ENCODE measurements around the gene DIABLO.
"Not testable (repeated sequence)": the region's sequence is repeated elsewhere in the genome, so short reads cannot be mapped to it uniquely, and the experiment has no call there.

Gene DIABLO

GRCh38 chr12:122195405-122195804 lies 30.4 kb downstream of the DIABLO start:
- no peak for DNase-seq (ENCODE audit: low read depth)

GRCh38 chr12:122194804-122195203 lies 31.0 kb downstream of the DIABLO start:
- no peak overlapping the region for H3K4me3 ChIP-seq (ENCODE audit: low read depth, low read length)
- DNase-seq (ENCODE audit: low read depth): no peak

More at GRCh38 chr12:122195405-122195804, 30.4 kb downstream of the DIABLO start:
- no peak overlapping the region for H3K4me3 ChIP-seq (ENCODE audit: low read depth, low read length)

- H3K4me3 ChIP-seq (ENCODE audit: low read depth, low read length): no peak overlapping the region
- DNase-seq (ENCODE audit: low read depth): no peak
Observed at GRCh38 chr12:122192441-122192840, 33.4 kb downstream of the DIABLO start.

GRCh38 chr12:122190842-122191668 lies 34.8 kb downstream of the DIABLO start:
- DNase-seq (ENCODE audit: low read depth): no peak
- H3K4me3 ChIP-seq (ENCODE audit: low read depth, low read length): no peak overlapping the region

DNA sequence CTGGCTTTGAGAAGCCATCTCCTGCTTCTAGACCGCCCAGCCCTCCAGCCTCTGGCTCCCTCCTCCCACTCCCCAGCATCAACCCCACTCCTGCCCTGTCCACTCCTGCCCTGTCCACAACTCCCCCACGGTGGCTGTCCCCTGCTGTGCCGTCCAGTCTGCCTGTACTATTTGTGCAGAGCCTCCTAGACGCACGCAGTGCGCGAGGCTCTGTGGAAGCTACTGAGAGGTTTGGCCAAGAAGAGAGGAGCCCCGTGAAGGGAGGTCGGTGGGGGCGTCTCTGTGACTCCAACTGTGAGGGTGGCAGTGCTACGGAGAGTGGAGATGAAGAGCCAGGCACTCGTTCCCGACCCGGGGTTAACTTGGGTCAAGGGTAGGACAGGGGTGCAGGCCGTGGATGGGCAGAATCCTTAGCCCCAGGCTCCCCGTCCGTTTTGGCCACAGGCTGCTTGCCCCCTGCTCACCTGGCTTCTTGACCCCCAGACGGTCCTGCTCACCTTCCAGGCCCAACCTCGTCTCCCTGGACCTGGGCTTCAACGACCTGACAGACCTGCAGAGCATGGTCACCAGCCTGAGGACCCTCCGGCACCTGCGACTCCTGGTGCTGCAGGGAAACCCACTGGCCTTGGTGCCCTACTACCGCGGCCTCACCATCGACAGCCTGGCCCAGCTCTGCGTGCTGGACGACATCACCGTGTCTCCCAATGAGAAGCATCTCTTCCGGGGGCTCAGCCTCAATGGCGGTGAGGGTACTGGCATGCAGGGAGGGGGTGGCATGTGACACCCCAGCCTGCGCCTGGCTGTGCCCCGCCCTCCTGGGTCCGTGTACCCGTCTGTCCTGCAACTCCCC lies 36.0 kb downstream of the DIABLO start:
- no peak for DNase-seq (ENCODE audit: low read depth)
- H3K4me3 ChIP-seq (ENCODE audit: low read depth, low read length): no peak overlapping the region

DNA sequence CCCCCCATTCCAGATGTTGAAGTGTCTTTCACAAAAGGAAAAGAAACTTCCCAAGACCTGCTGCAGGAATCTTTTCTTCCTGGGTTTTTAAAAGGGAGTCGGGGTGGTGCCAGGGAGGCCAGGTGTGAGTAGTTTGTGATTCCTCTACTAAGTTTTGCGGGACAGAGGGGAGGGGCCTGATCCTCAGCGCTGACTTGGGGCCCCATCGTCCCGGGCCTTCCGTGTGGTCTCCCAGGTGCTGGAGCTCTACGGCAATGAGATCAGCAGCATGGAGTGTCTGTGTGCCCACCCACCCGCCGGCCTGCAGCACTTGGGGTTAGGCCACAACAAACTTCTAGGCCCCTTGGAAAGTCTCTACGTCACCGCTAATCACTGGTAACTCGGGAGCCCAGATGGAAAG lies 38.4 kb downstream of the DIABLO start:
- no peak for DNase-seq (ENCODE audit: low read depth)
- no peak overlapping the region for H3K4me3 ChIP-seq (ENCODE audit: low read depth, low read length)

- no peak for DNase-seq (ENCODE audit: low read depth)
- no peak overlapping the region for H3K4me3 ChIP-seq (ENCODE audit: low read depth, low read length)
Observed at GRCh38 chr12:122185494-122186082, 40.3 kb downstream of the DIABLO start.

- DNase-seq (ENCODE audit: low read depth): no peak
- no peak overlapping the region for H3K4me3 ChIP-seq (ENCODE audit: low read depth, low read length)
Observed at GRCh38 chr12:122185079-122185478, 40.8 kb downstream of the DIABLO start.

- DNase-seq (ENCODE audit: low read depth): no peak
- H3K4me3 ChIP-seq (ENCODE audit: low read depth, low read length): no peak overlapping the region
Observed at GRCh38 chr12:122184517-122184916, 41.3 kb downstream of the DIABLO start.

DNA sequence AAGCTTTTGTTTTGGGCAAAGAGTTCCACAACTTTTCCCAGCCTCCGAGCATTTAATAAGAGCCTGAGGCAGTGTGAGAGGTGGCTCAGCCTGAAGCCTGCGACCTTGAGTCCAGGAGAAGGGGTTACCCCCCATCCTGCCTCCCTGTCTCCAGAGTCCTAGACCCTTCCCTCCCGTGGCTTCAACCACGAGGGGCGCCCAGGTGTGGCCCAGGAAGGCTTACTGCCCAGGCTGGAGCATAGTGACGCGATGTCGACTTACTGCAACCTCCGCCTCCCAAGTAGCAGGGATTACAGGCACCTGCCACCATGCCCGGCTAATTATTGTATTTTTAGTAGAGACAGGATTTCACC lies 42.3 kb downstream of the DIABLO start:
- H3K4me3 ChIP-seq (ENCODE audit: low read depth, low read length): peak overlapping the region; percentile 56
- DNase-seq (ENCODE audit: low read depth): no peak

GRCh38 chr12:122182887-122183587 lies 42.8 kb downstream of the DIABLO start, which contains the start of gene LRRC43:
Gene LRRC43 (plus strand): TSS chr12:122183123. CDS start chr12:122183145, 22 bp downstream.
- DNase-seq (ENCODE audit: low read depth): no peak
- H3K4me3 ChIP-seq (ENCODE audit: low read depth, low read length): peak within 1 kb of the TSS; percentile 56

DNA sequence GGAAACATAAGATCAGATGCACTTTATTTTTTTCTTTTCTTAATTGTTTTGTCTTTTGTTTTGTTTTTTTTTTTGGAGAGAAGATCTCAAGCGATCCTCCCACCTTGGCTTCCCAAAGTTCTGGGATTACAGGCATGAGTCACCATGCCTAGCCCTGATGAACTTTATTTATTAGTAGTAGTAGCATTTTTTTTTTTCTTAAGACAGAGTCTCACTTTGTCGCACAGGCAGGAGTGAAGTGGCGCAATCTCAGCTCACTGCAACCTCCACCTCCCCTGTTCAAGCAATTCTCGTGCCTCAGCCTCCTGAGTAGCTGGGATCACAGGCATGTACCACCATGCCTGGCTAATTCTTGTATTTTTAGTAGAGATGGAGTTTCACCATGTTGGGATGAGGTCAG lies 49.4 kb downstream of the DIABLO start:
- DNase-seq (ENCODE audit: low read depth); H3K4me3 ChIP-seq (ENCODE audit: low read depth, low read length): not testable (repeated sequence)

DNA sequence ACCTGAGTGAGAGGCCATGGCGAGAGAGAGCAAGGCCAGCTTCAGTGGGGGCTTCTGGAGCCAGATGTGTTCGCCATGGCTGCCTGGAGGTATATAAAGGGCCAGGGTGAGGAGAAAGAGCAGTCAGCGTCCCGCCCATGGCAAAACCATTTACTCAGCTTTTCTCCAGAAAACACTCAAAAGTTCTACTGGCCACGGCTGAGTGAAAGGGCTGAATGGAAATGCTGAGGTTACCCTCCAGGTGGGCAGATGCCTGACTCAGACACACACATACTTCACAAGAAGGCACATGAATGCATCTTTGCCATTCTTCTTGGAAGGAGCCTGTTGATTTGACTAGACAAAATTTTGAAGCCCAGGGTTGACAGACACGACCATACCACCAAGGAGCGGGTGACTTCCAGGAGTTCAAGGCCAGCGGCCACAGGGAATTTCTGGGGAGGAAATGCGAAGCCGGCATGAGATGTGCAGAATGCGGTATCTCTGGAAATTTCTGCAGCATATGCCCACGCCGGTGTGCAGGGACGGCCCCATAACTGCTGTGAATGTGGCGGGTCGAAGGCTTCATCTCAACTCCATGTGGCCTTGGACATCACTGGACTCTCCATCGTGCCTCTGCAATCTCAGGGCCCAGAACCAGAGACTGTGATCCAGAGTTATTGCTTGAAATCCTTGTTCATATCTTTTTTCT lies 51.6 kb downstream of the DIABLO start, which contains the start of gene IL31:
TSS of gene IL31 (minus strand) at position 67 of the 691 bp plus-strand sequence. CDS start at position 18, 49 bp downstream.
- no peak within 1 kb of the TSS for H3K4me3 ChIP-seq (ENCODE audit: low read depth, low read length)
- no peak for DNase-seq (ENCODE audit: low read depth)

GRCh38 chr12:122172262-122172939 lies 53.5 kb downstream of the DIABLO start:
- no peak for DNase-seq (ENCODE audit: low read depth)
- no peak overlapping the region for H3K4me3 ChIP-seq (ENCODE audit: low read depth, low read length)

DNA sequence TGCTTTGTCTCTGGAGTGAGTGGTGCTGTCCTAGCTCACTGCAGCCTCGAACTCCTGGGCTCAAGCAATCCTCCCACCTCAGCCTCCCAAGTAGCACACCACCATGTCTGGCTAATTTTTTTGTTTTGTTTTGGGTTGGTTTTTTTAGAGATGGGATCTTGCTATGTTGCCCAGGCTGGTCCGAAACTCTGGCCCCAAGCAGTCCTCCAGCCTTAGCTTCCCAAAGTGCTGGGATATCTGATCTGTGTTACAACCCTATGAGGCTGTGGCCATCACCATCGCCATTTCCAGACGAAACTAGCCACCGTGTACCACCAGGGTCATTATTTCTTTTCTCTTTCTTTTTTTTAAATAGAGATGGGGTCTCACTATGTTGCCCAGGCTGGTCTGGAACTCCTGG lies 54.5 kb downstream of the DIABLO start:
- H3K4me3 ChIP-seq (ENCODE audit: low read depth, low read length): no peak overlapping the region
- DNase-seq (ENCODE audit: low read depth): no peak

DNA sequence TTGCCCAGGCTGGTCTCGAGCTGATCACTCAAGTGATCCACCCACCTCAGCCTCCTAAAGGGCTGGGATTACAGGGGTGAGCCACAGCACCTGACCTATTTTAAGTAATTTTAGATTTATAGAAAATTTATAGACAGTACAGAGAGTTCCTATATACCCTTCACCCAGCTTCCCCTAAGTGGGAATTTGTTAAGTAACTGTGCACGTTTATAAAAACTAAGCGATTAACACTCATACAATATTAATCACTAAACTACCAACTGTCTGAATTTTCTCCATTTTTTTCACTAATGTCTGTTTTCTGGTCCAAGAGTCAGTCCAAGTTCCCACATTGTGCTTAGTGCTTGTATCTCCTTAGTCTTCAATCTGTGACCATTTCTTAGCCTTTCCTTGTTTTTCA lies 57.4 kb downstream of the DIABLO start:
- DNase-seq (ENCODE audit: low read depth): no peak
- no peak overlapping the region for H3K4me3 ChIP-seq (ENCODE audit: low read depth, low read length)

- DNase-seq (ENCODE audit: low read depth): no peak
- no peak overlapping the region for H3K4me3 ChIP-seq (ENCODE audit: low read depth, low read length)
Observed at GRCh38 chr12:122167356-122167925, 58.4 kb downstream of the DIABLO start.

Data from skeletal muscle cell (primary cell).